Right cardiac atrium (tissue), 5 donors: ENCODE measurements around the gene MEF2C. TPM values are rescaled to one million over a fixed set of nuclear protein-coding genes. Genes with fewer than 3 reads are reported as not detected.

Source experiments
- ATAC-seq, 2 donors: fragments of 200-7000 bp; cut with Tn5 transposase; one replicate each; pipeline versions ENCODE4 v1.8.0 to v1.9.1; 2020; ENCODE audit warnings: moderate library complexity in 2 of 2, mild to moderate bottlenecking in 1 of 2
- DNase-seq, 3 donors: peaks; one replicate each; pipeline ENCODE4 v3.0.0-alpha.2; 2020
- H3K27ac ChIP-seq: one replicate; pipeline ENCODE4 v1.5.1; 2013; ENCODE audit warnings: mild to moderate bottlenecking, low read length, control low read depth, moderate library complexity
- H3K27me3 ChIP-seq: one replicate; pipeline ENCODE4 v1.6.1; 2013; ENCODE audit not compliant: control insufficient read depth, insufficient read depth
- H3K4me1 ChIP-seq: one replicate; pipeline ENCODE4 v1.6.1; 2013; ENCODE audit warnings: low read length; ENCODE audit not compliant: control insufficient read depth, insufficient read depth
- H3K4me3 ChIP-seq: one replicate; pipeline ENCODE4 v1.5.1; 2013; ENCODE audit warnings: low read length, control low read depth
- H3K9me3 ChIP-seq: one replicate; pipeline ENCODE4 v1.6.1; 2013; ENCODE audit warnings: low read length; ENCODE audit not compliant: control insufficient read depth
- WGBS: extraction: QIAGEN DNeasy Blood & Tissue Kit; methylation state at CpG from one replicate; pipeline ENCODE4 v1.1.7; 2013; 5-methylcytosine and 5-hydroxymethylcytosine counted together
- intact Hi-C, 4 donors: fragments of 100-400 bp; cut with DNase I; formaldehyde crosslinking; loops; one replicate each; pipeline versions ENCODE4 v1.11.0 to v1.14.0; 2022 to 2023
- polyA plus RNA-seq: library from polyadenylated mRNA; stranded (reverse); fragments of 200-250 nt; gene quantifications from one replicate; pipeline ENCODE4 v1.2.3, GENCODE V29; 2013
- total RNA-seq, 4 donors: library from RNA; stranded (reverse); fragmentation: NEBNext Ultra II Directional; extraction: Animal tissue kit (Norgen Biotek cat#: 25700); gene quantifications; one replicate each; pipeline ENCODE4 v1.2.1, GENCODE V29; 2021
- donor health status: healthy with polysubstance abuse.
- donor health status: DM: no; HTN: yes; CAD: no.
- donor health status: DM: no; HTN: no; CAD: no.
- donor health status: DM: no; HTN: yes; CAD: no; lungs with severe emphysema.
- donor health status: DM: yes; HTN: yes; CAD: no.

The MEF2C gene
- total and polyA plus RNA-seq, 5 donors, result 14.5 to 78.4 (median 64.5) TPM

GRCh38 chr5:88732862-88733261 is 150.1 kb downstream of the MEF2C start:
- ATAC-seq, result no peak
- Histone ChIP-seq H3K9me3 (no peaks in the 10 kb centered on the region), H3K4me1 (no peaks in the 10 kb centered on the region), H3K27me3 (no peaks in the 10 kb centered on the region), H3K4me3 (no peak overlapping the region), H3K27ac (no peak overlapping the region)
- intact Hi-C loops, result loop anchor here (5.0 to 10.0 kb wide), 4 partner anchors 102 to 154 kb away; partner anchors contain the start of gene MEF2C (in 2 of the 4)
- no peak for DNase-seq
- WGBS, result 93% methylated on average over 2 of the region's 2 CpGs

GRCh38 chr5:88732181-88732633 is 150.8 kb downstream of the MEF2C start:
- H3K27ac ChIP-seq, result peak overlapping the region; percentile 83
- no peaks in the 10 kb centered on the region for H3K27me3 ChIP-seq
- DNase-seq, result peak; percentile 28 to 69 (median 60)
- H3K4me1 ChIP-seq, result no peaks in the 10 kb centered on the region
- 71% methylated on average over 5 of the region's 5 CpGs for WGBS
- ATAC-seq, result peak; percentile 45 to 61
- no peaks in the 10 kb centered on the region for H3K9me3 ChIP-seq
- peak overlapping the region; percentile 15 for H3K4me3 ChIP-seq
- intact Hi-C loops, result loop anchor here (5.0 to 10.0 kb wide), 4 partner anchors 103 to 155 kb away; partner anchors contain the start of gene MEF2C (in 2 of the 4)

- intact Hi-C loops, result loop anchor here (5.0 to 10.0 kb wide), 6 partner anchors 105 to 1535 kb away; partner anchors contain the start of gene MEF2C (in 2 of the 4)
- no peaks in the 10 kb centered on the region for H3K9me3 ChIP-seq
- WGBS, result 9% methylated on average over 1 of the region's 1 CpG
- DNase-seq (no peak), ATAC-seq (no peak)
- H3K27me3 ChIP-seq, result no peaks in the 10 kb centered on the region
- no peaks in the 10 kb centered on the region for H3K4me1 ChIP-seq
- H3K4me3 ChIP-seq, result no peak overlapping the region
- no peak overlapping the region for H3K27ac ChIP-seq
Observed at GRCh38 chr5:88729829-88730182, 153.2 kb downstream of the MEF2C start.

- intact Hi-C loops, result loop anchor here in 1 of 4 donors (5.0 to 10.0 kb wide), 2 partner anchors 1458 to 1536 kb away; no protein-coding TSS in a partner anchor
- H3K27ac ChIP-seq, result no peak overlapping the region
- ATAC-seq (peak; percentile 83 to 85), DNase-seq (peak; percentile 24 to 47 (median 30))
- no peaks in the 10 kb centered on the region for H3K9me3 ChIP-seq
- no peak overlapping the region for H3K4me3 ChIP-seq
- 75% methylated on average over 5 of the region's 5 CpGs for WGBS
- H3K27me3 ChIP-seq, result no peaks in the 10 kb centered on the region
- H3K4me1 ChIP-seq, result no peaks in the 10 kb centered on the region
Observed at GRCh38 chr5:88729084-88729828, 153.7 kb downstream of the MEF2C start.

- Histone ChIP-seq H3K27ac (no peak overlapping the region), H3K27me3 (no peaks in the 10 kb centered on the region), H3K9me3 (no peaks in the 10 kb centered on the region), H3K4me3 (no peak overlapping the region), H3K4me1 (no peaks in the 10 kb centered on the region)
- WGBS, result 35% methylated on average over 3 of the region's 3 CpGs
- ATAC-seq (no peak), DNase-seq (no peak)
- intact Hi-C loops, result loop anchor here in 1 of 4 donors (5.0 to 10.0 kb wide), 2 partner anchors 1459 to 1537 kb away; no protein-coding TSS in a partner anchor
Observed at GRCh38 chr5:88727705-88728313, 155.2 kb downstream of the MEF2C start.

GRCh38 chr5:88725454-88725853 is 157.5 kb downstream of the MEF2C start:
- 66% methylated on average over 3 of the region's 3 CpGs for WGBS
- ATAC-seq (no peak), DNase-seq (no peak)
- Histone ChIP-seq H3K9me3 (no peaks in the 10 kb centered on the region), H3K4me1 (no peaks in the 10 kb centered on the region), H3K4me3 (no peak overlapping the region), H3K27ac (no peak overlapping the region), H3K27me3 (no peaks in the 10 kb centered on the region)
- intact Hi-C loops, result loop anchor here in 1 of 4 donors (5.0 to 10.0 kb wide), 2 partner anchors 1462 to 1539 kb away; no protein-coding TSS in a partner anchor

- intact Hi-C loops, result loop anchor here in 1 of 4 donors (10.0 kb wide), 1 partner anchor 1541 kb away; no protein-coding TSS in a partner anchor
- 48% methylated on average over 2 of the region's 2 CpGs for WGBS
- no peak overlapping the region for H3K27ac ChIP-seq
Observed at GRCh38 chr5:88724201-88724600, 158.8 kb downstream of the MEF2C start.

GRCh38 chr5:88722546-88723073 is 160.4 kb downstream of the MEF2C start:
- WGBS, result 86% methylated on average over 20 of the region's 20 CpGs
- ATAC-seq (no peak), DNase-seq (peak in 2 of 3 donors; percentile 30 to 40)
- H3K27me3 ChIP-seq, result no peaks in the 10 kb centered on the region
- H3K4me1 ChIP-seq, result no peaks in the 10 kb centered on the region
- no peak overlapping the region for H3K4me3 ChIP-seq
- intact Hi-C loops, result loop anchor here in 1 of 4 donors (10.0 kb wide), 1 partner anchor 1542 kb away; no protein-coding TSS in a partner anchor
- no peaks in the 10 kb centered on the region for H3K9me3 ChIP-seq
- H3K27ac ChIP-seq, result no peak overlapping the region

More at GRCh38 chr5:88724201-88724600, 158.8 kb downstream of the MEF2C start:
- no peak for DNase-seq
- Histone ChIP-seq H3K27me3 (no peaks in the 10 kb centered on the region), H3K4me3 (no peak overlapping the region), H3K4me1 (no peaks in the 10 kb centered on the region), H3K9me3 (no peaks in the 10 kb centered on the region)
- ATAC-seq, result no peak

GRCh38 chr5:88719434-88719833 is 163.6 kb downstream of the MEF2C start:
- no peaks in the 10 kb centered on the region for H3K27me3 ChIP-seq
- no peak for DNase-seq
- no peaks in the 10 kb centered on the region for H3K4me1 ChIP-seq
- ATAC-seq, result no peak
- no peaks in the 10 kb centered on the region for H3K9me3 ChIP-seq
- H3K4me3 ChIP-seq, result no peak overlapping the region
- intact Hi-C loops, result no loop called here
- H3K27ac ChIP-seq, result no peak overlapping the region
- 92% methylated on average over 3 of the region's 3 CpGs for WGBS

- intact Hi-C loops, result no loop called here
- ATAC-seq (no peak), DNase-seq (no peak)
- H3K4me1 ChIP-seq, result no peaks in the 10 kb centered on the region
- H3K9me3 ChIP-seq, result no peaks in the 10 kb centered on the region
- no peak overlapping the region for H3K27ac ChIP-seq
- H3K4me3 ChIP-seq, result no peak overlapping the region
- WGBS, result 88% methylated on average over 4 of the region's 4 CpGs
- H3K27me3 ChIP-seq, result no peaks in the 10 kb centered on the region
Observed at GRCh38 chr5:88718736-88719135, 164.2 kb downstream of the MEF2C start.

GRCh38 chr5:88716101-88716500 is 166.9 kb downstream of the MEF2C start:
- 66% methylated on average over 1 of the region's 1 CpG for WGBS
- ATAC-seq (no peak), DNase-seq (no peak)
- H3K9me3 ChIP-seq, result no peaks in the 10 kb centered on the region
- H3K4me3 ChIP-seq, result no peak overlapping the region
- H3K27ac ChIP-seq, result no peak overlapping the region
- H3K4me1 ChIP-seq, result no peaks in the 10 kb centered on the region
- no peaks in the 10 kb centered on the region for H3K27me3 ChIP-seq
- intact Hi-C loops, result no loop called here
